DOHH2 (cell line): ENCODE data around the gene DMD.
A peak's percentile ranks its signal among the peaks of the same experiment; 100 is the strongest.

Experiments
- H3F3A ChIP-seq: fragments of 200-600 bp; sonication (generic), shearing (Covaris generic); 2 replicates; pipeline ENCODE4 v1.6.0; 2016; ENCODE audit warnings: antibody characterized with exemption, mild to moderate bottlenecking; ENCODE audit not compliant: control insufficient read depth, insufficient read depth
- H3K27ac ChIP-seq: fragments of 200-600 bp; sonication (generic); 2 replicates; pipeline ENCODE4 v1.5.1; 2014; ENCODE audit warnings: low read depth, mild to moderate bottlenecking, low read length, moderate library complexity
- H3K27me3 ChIP-seq: fragments of 200-600 bp; sonication (generic); 2 replicates; pipeline ENCODE4 v1.6.1; 2014; ENCODE audit warnings: mild to moderate bottlenecking, low read length, mixed read lengths; ENCODE audit not compliant: control insufficient read depth
- H3K36me3 ChIP-seq: fragments of 200-600 bp; sonication (generic); 2 replicates; pipeline ENCODE4 v1.6.1; 2014; ENCODE audit warnings: mild to moderate bottlenecking, low read length, moderate library complexity, mixed read lengths; ENCODE audit not compliant: control insufficient read depth
- H3K4me1 ChIP-seq: fragments of 200-600 bp; sonication (generic); 2 replicates; pipeline ENCODE4 v1.6.1; 2014; ENCODE audit warnings: mild to moderate bottlenecking, low read length, mixed read lengths; ENCODE audit not compliant: control insufficient read depth
- H3K4me2 ChIP-seq: fragments of 200-600 bp; sonication (generic); 2 replicates; pipeline ENCODE4 v1.6.0; 2014; ENCODE audit warnings: mild to moderate bottlenecking, low read length, moderate library complexity
- H3K4me3 ChIP-seq: fragments of 200-600 bp; sonication (generic); 2 replicates; pipeline ENCODE4 v1.5.1; 2014; ENCODE audit warnings: mild to moderate bottlenecking, low read length, mixed read lengths
- H3K79me2 ChIP-seq: fragments of 200-600 bp; sonication (generic); 2 replicates; pipeline ENCODE4 v1.6.1; 2014; ENCODE audit warnings: mild to moderate bottlenecking, low read length, mixed read lengths; ENCODE audit not compliant: control insufficient read depth
- H3K9me2 ChIP-seq: fragments of 200-600 bp; sonication (generic); replicated peaks from 2 replicates; pipeline ENCODE4 v1.6.1; 2014; ENCODE audit warnings: mild to moderate bottlenecking, low read length, mixed read lengths; ENCODE audit not compliant: control insufficient read depth
- H3K9me3 ChIP-seq: fragments of 200-600 bp; sonication (generic); 2 replicates; pipeline ENCODE4 v1.6.1; 2014; ENCODE audit warnings: antibody characterized with exemption, low read length, mixed read lengths; ENCODE audit not compliant: control insufficient read depth, insufficient read depth
- H4K20me1 ChIP-seq: fragments of 200-600 bp; sonication (generic); 2 replicates; pipeline ENCODE4 v1.6.0; 2014; ENCODE audit warnings: low read depth, mild to moderate bottlenecking, antibody characterized with exemption, low read length, moderate library complexity; ENCODE audit not compliant: control insufficient read depth, insufficient read depth
- CTCF ChIP-seq: fragments of 200-600 bp; sonication (generic); IDR thresholded peaks from one replicate; pipeline ENCODE4 v1.5.1; 2014; ENCODE audit warnings: antibody characterized with exemption, mild to moderate bottlenecking, low read depth, low read length; ENCODE audit not compliant: poor library complexity, severe bottlenecking
- EZH2phosphoT487 ChIP-seq: fragments of 200-600 bp; sonication (generic); IDR thresholded peaks from 2 replicates; pipeline ENCODE4 v1.6.1; 2017; ENCODE audit warnings: borderline replicate concordance, mild to moderate bottlenecking, antibody characterized with exemption, low read length, moderate library complexity, mixed read lengths

DMD gene

GRCh38 chrX:31251336-31251735 lies 1960.0 kb downstream of the DMD start:
- no peaks in the 10 kb centered on the region for H3K9me3 ChIP-seq
- H3K9me2 ChIP-seq, result no peaks in the 10 kb centered on the region
- no peaks in the 10 kb centered on the region for H3K4me1 ChIP-seq
- no peak overlapping the region for H3K4me3 ChIP-seq
- no peak overlapping the region for H3K4me2 ChIP-seq
- H3K79me2 ChIP-seq, result no peaks in the 10 kb centered on the region
- H4K20me1 ChIP-seq, result no peaks in the 10 kb centered on the region
- no peaks in the 10 kb centered on the region for H3K36me3 ChIP-seq
- no peaks in the 10 kb centered on the region for H3K27me3 ChIP-seq
- H3K27ac ChIP-seq, result no peak overlapping the region
- TF ChIP-seq CTCF, result no peak
- H3F3A ChIP-seq, result no peaks in the 10 kb centered on the region

DNA sequence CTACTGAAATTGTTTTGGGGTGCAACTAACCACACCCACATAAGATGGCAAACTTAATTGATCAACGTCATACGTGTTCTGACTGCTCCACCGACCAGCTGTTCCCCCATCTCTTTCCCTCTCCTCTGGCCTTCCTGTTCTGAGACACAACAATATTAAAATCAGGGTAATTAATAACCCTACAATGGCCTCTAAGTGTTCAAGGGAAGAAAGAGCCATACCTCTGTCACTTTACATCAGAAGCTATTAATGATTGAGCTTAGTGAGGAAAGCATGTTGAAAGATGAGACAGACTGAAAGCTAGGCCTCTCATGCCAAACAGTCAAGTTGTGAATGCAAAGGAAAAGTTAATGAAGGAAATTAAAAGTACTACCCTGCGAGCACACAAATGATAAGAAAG lies 1965.6 kb downstream of the DMD start:
- Histone ChIP-seq H3K79me2 (no peaks in the 10 kb centered on the region), H3K27me3 (no peaks in the 10 kb centered on the region)

GRCh38 chrX:31243804-31244203 lies 1967.5 kb downstream of the DMD start:
- no peak for TF ChIP-seq CTCF
- TF ChIP-seq EZH2phosphoT487, result no peak
- no peaks in the 10 kb centered on the region for H3K27me3 ChIP-seq
- no peak overlapping the region for H3K4me3 ChIP-seq
- H3K79me2 ChIP-seq, result no peaks in the 10 kb centered on the region
- H3K4me1 ChIP-seq, result peaks cover 36% of the 10 kb centered on the region
- no peaks in the 10 kb centered on the region for H3K36me3 ChIP-seq
- 0 out of 2 replicates have a peak overlapping the region, but pooled peaks have one; percentile 48 for H3K27ac ChIP-seq
- H3F3A ChIP-seq, result no peaks in the 10 kb centered on the region
- H3K9me2 ChIP-seq, result no peaks in the 10 kb centered on the region
- no peaks in the 10 kb centered on the region for H3K9me3 ChIP-seq
- H4K20me1 ChIP-seq, result no peaks in the 10 kb centered on the region
- no peak overlapping the region for H3K4me2 ChIP-seq

More for the DNA sequence above, 1965.6 kb downstream of the DMD start:
- H3K27ac ChIP-seq, result no peak overlapping the region
- H3F3A ChIP-seq, result no peaks in the 10 kb centered on the region
- no peaks in the 10 kb centered on the region for H3K9me3 ChIP-seq
- H4K20me1 ChIP-seq, result no peaks in the 10 kb centered on the region
- H3K36me3 ChIP-seq, result no peaks in the 10 kb centered on the region
- TF ChIP-seq EZH2phosphoT487 (no peak), CTCF (no peak)
- no peak overlapping the region for H3K4me2 ChIP-seq
- H3K4me1 ChIP-seq, result peaks cover 27% of the 10 kb centered on the region
- no peaks in the 10 kb centered on the region for H3K9me2 ChIP-seq
- H3K4me3 ChIP-seq, result no peak overlapping the region

GRCh38 chrX:31240982-31241381 lies 1970.4 kb downstream of the DMD start:
- no peaks in the 10 kb centered on the region for H3K27me3 ChIP-seq
- H3K4me3 ChIP-seq, result no peak overlapping the region
- 0 out of 2 replicates have a peak overlapping the region, but pooled peaks have one; percentile 12 for H3K27ac ChIP-seq
- no peaks in the 10 kb centered on the region for H3K9me2 ChIP-seq
- peaks cover 54% of the 10 kb centered on the region for H3K4me1 ChIP-seq
- no peaks in the 10 kb centered on the region for H3K36me3 ChIP-seq
- no peaks in the 10 kb centered on the region for H3F3A ChIP-seq
- H3K9me3 ChIP-seq, result no peaks in the 10 kb centered on the region
- no peaks in the 10 kb centered on the region for H4K20me1 ChIP-seq
- peak overlapping the region; percentile 14; the same call in 1 of the 2 replicates for H3K4me2 ChIP-seq
- H3K79me2 ChIP-seq, result no peaks in the 10 kb centered on the region
- TF ChIP-seq EZH2phosphoT487 (no peak), CTCF (no peak)
